ENCODE data around the gene SH3GL1. TPM values are rescaled to one million over a fixed set of nuclear protein-coding genes. Genes with fewer than 3 reads are reported as not detected.

The SH3GL1 gene
- total RNA-seq, 1 donor from 2014 or later: 96.6 TPM

DNA sequence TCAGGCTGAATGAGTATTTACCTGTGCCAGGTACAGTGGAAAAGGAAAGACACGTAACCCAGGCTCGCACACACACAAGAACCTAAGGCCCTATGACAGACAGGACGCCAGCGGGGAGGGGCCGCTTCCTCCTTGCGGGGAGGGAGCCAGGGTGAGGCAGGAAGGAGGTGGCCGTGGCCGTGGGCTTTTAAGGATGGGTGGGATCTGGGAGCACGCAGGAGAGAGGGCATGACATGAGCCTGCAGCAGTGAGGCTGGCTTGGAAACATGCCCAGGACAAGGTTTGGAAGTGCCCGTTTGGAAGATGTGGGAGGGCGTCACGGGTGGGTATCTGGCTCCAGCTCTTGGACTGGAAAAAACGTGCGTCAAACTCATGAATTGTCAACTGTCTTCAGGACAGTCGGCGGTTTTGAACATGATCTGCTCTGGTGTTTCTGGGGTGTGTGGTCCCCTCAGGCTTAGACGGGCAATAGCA is 20.1 kb downstream of the SH3GL1 start:
- no peak for TF ChIP-seq CTCF (IDR thresholded peaks at IDR 0.05)
- no peak overlapping the region for H3K27ac Mint-ChIP-seq (ENCODE audit: unreplicated experiment)
- no peak for DNase-seq (ENCODE audit: low spot score)
- H3K36me3 Mint-ChIP-seq (ENCODE audit: low read depth): peaks cover 2% of the 10 kb centered on the region
- H3K27me3 Mint-ChIP-seq (ENCODE audit: low read depth): no peaks in the 10 kb centered on the region
- peaks cover 56% of the 10 kb centered on the region for H3K4me1 Mint-ChIP-seq (ENCODE audit: low read depth)
- H3K4me3 Mint-ChIP-seq (ENCODE audit: unreplicated experiment): no peak overlapping the region
- H3K9me3 Mint-ChIP-seq (ENCODE audit: low read depth): no peaks in the 10 kb centered on the region

- no peaks in the 10 kb centered on the region for H3K9me3 Mint-ChIP-seq (ENCODE audit: low read depth)
- peaks cover 56% of the 10 kb centered on the region for H3K4me1 Mint-ChIP-seq (ENCODE audit: low read depth)
- no peak overlapping the region for H3K4me3 Mint-ChIP-seq (ENCODE audit: unreplicated experiment)
Observed at GRCh38 chr19:4379383-4380253, 20.7 kb downstream of the SH3GL1 start.

GRCh38 chr19:4378886-4379285 is 21.5 kb downstream of the SH3GL1 start:
- Mint-ChIP-seq H3K27me3 (ENCODE audit: low read depth) (no peaks in the 10 kb centered on the region), H3K4me3 (ENCODE audit: unreplicated experiment) (no peak overlapping the region), H3K4me1 (ENCODE audit: low read depth) (peaks cover 59% of the 10 kb centered on the region), H3K27ac (ENCODE audit: unreplicated experiment) (peak overlapping the region; percentile 12), H3K9me3 (ENCODE audit: low read depth) (no peaks in the 10 kb centered on the region), H3K36me3 (ENCODE audit: low read depth) (peaks cover 2% of the 10 kb centered on the region)
- no peak for DNase-seq (ENCODE audit: low spot score)
- no peak for TF ChIP-seq CTCF (IDR thresholded peaks at IDR 0.05)

More at GRCh38 chr19:4379383-4380253, 20.7 kb downstream of the SH3GL1 start:
- no peak for TF ChIP-seq CTCF (IDR thresholded peaks at IDR 0.05)
- no peaks in the 10 kb centered on the region for H3K27me3 Mint-ChIP-seq (ENCODE audit: low read depth)
- peaks cover 2% of the 10 kb centered on the region for H3K36me3 Mint-ChIP-seq (ENCODE audit: low read depth)
- peak overlapping the region; percentile 67 for H3K27ac Mint-ChIP-seq (ENCODE audit: unreplicated experiment)
- DNase-seq (ENCODE audit: low spot score): no peak

DNA sequence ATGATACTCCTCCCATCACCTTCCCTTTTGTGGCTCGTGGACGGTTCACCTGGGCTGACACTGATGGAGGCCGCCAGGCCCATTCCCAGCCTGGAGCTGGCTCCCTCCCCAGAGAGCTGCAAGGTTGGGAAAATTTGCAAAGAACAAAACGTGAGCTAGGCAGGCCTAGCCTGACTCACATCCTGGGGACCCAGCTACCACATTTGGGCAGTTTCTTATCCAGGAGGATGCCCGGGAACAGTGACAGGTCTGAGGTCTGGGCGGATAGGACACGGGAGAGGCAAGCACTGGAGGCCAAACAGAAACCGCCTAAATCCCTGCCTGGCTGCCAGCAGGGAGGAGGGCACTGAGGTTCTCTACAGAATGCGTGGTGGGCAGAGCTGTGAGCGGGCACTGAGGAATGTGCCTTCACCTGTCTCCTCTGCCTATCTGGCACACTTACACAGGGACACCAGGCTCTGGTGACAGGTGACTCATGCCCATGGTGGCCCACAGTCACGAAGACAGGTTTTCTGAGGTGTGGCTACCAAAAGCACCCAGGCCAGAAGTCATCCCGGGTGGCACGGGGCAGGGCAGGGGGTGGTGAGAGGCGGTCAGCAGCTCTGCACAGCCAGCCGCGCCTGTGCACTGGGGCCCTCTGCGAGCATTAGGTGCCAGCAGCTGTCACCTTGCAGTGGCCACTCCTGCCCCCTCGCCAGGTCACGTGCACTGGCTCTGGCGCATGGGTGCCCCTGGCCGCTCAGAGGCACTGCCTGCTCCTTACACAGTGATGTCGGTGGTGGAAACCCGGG is 23.2 kb downstream of the SH3GL1 start:
- H3K36me3 Mint-ChIP-seq (ENCODE audit: low read depth): no peaks in the 10 kb centered on the region
- no peak for DNase-seq (ENCODE audit: low spot score)
- H3K9me3 Mint-ChIP-seq (ENCODE audit: low read depth): no peaks in the 10 kb centered on the region
- H3K27me3 Mint-ChIP-seq (ENCODE audit: low read depth): no peaks in the 10 kb centered on the region
- peaks cover 70% of the 10 kb centered on the region for H3K4me1 Mint-ChIP-seq (ENCODE audit: low read depth)
- peak overlapping the region; percentile 57 for H3K27ac Mint-ChIP-seq (ENCODE audit: unreplicated experiment)
- H3K4me3 Mint-ChIP-seq (ENCODE audit: unreplicated experiment): no peak overlapping the region
- TF ChIP-seq CTCF (IDR thresholded peaks at IDR 0.05): no peak

DNA sequence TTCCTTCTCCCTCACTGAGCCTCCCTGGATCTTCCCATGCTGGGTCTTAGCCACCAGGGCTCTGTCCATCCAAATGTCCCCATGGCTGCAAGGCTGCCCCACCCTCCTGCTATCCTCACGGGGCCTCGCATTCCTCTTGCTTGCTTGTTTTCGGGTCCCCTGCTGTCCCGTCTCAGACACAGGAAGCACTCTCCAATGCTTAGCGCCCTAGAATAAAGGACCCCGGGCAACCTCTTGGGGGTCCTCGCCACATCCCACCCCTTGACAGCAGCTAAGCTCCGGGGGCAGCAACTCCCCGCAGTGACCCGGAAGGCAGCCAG is 23.7 kb downstream of the SH3GL1 start:
- Mint-ChIP-seq H3K9me3 (ENCODE audit: low read depth) (no peaks in the 10 kb centered on the region), H3K4me3 (ENCODE audit: unreplicated experiment) (no peak overlapping the region), H3K27ac (ENCODE audit: unreplicated experiment) (peak overlapping the region; percentile 88), H3K4me1 (ENCODE audit: low read depth) (peaks cover 76% of the 10 kb centered on the region), H3K27me3 (ENCODE audit: low read depth) (no peaks in the 10 kb centered on the region), H3K36me3 (ENCODE audit: low read depth) (no peaks in the 10 kb centered on the region)
- DNase-seq (ENCODE audit: low spot score): no peak
- TF ChIP-seq CTCF (IDR thresholded peaks at IDR 0.05): no peak

Measured in chondrocyte (in vitro differentiated cells).